ENCODE data around the gene SEMA4D. TPM values are rescaled to one million over a fixed set of nuclear protein-coding genes. Genes with fewer than 3 reads are reported as not detected.

SEMA4D gene
- total and polyA plus RNA-seq, 2 donors from 2014 or later, result 18.9 to 147 TPM

- H3K27me3 ChIP-seq (ENCODE audit: control insufficient read depth, insufficient read depth, low read length), result no peaks in the 10 kb centered on the region
- no peak for TF ChIP-seq CTCF (IDR thresholded peaks at IDR 0.05; ENCODE audit: borderline replicate concordance, extremely low read depth, insufficient read depth)
- peak overlapping the region in 1 of 2 donors; percentile 23 for H3K27ac ChIP-seq (ENCODE audit: low read depth in 2 of 2, low read length in 2 of 2)
- intact Hi-C loops (cut with DNase I), result no loop called here
- peak overlapping the region in 1 of 3 donors; percentile 20 for H3K4me3 ChIP-seq (ENCODE audit: low read length in 3 of 3)
- FAIRE-seq (no peak), DNase-seq (no peak)
- no peak overlapping the region for H3K9ac ChIP-seq (ENCODE audit: low read length in 3 of 3)
- H3K4me1 ChIP-seq (ENCODE audit: control insufficient read depth in 2 of 3, insufficient read depth in 2 of 3, low read depth in 1 of 3, low read length in 3 of 3), result peaks cover 11 to 31% (median 19%) of the 10 kb centered on the region in 3 donors
- peaks cover 0 to 4% (median 0%) of the 10 kb centered on the region in 3 donors for H3K36me3 ChIP-seq (ENCODE audit: control insufficient read depth in 2 of 3, insufficient read depth in 3 of 3, low read length in 3 of 3)
- no peaks in the 10 kb centered on the region for H3K9me3 ChIP-seq (ENCODE audit: control insufficient read depth in 2 of 3, insufficient read depth in 1 of 3, low read length in 3 of 3)
These were observed 9.8 kb downstream of the SEMA4D start for GRCh38 chr9:89488131-89488530.

GRCh38 chr9:89486681-89487080 lies 11.2 kb downstream of the SEMA4D start:
- no peaks in the 10 kb centered on the region for H3K9me3 ChIP-seq (ENCODE audit: control insufficient read depth in 2 of 3, insufficient read depth in 1 of 3, low read length in 3 of 3)
- H3K36me3 ChIP-seq (ENCODE audit: control insufficient read depth in 2 of 3, insufficient read depth in 3 of 3, low read length in 3 of 3), result peaks cover 0 to 4% (median 0%) of the 10 kb centered on the region in 3 donors
- no peak overlapping the region for H3K4me3 ChIP-seq (ENCODE audit: low read length in 3 of 3)
- intact Hi-C loops (cut with DNase I), result no loop called here
- H3K27me3 ChIP-seq (ENCODE audit: control insufficient read depth, insufficient read depth, low read length), result no peaks in the 10 kb centered on the region
- DNase-seq, result no peak
- no peak for FAIRE-seq
- no peak for TF ChIP-seq CTCF (IDR thresholded peaks at IDR 0.05; ENCODE audit: borderline replicate concordance, extremely low read depth, insufficient read depth)
- H3K27ac ChIP-seq (ENCODE audit: low read depth in 2 of 2, low read length in 2 of 2), result no peak overlapping the region
- no peak overlapping the region for H3K9ac ChIP-seq (ENCODE audit: low read length in 3 of 3)
- H3K4me1 ChIP-seq (ENCODE audit: control insufficient read depth in 2 of 3, insufficient read depth in 2 of 3, low read depth in 1 of 3, low read length in 3 of 3), result peaks cover 11 to 40% (median 27%) of the 10 kb centered on the region in 3 donors

GRCh38 chr9:89484475-89485404 lies 13.2 kb downstream of the SEMA4D start:
- Histone ChIP-seq H3K4me1 (ENCODE audit: control insufficient read depth in 2 of 3, insufficient read depth in 2 of 3, low read depth in 1 of 3, low read length in 3 of 3) (peaks cover 11 to 38% (median 27%) of the 10 kb centered on the region in 3 donors), H3K27ac (ENCODE audit: low read depth in 2 of 2, low read length in 2 of 2) (peak overlapping the region; percentile 73 to 77), H3K27me3 (ENCODE audit: control insufficient read depth, insufficient read depth, low read length) (no peaks in the 10 kb centered on the region), H3K4me3 (ENCODE audit: low read length in 3 of 3) (peak overlapping the region in 2 of 3 donors; percentile 10 to 28), H3K9me3 (ENCODE audit: control insufficient read depth in 2 of 3, insufficient read depth in 1 of 3, low read length in 3 of 3) (no peaks in the 10 kb centered on the region), H3K36me3 (ENCODE audit: control insufficient read depth in 2 of 3, insufficient read depth in 3 of 3, low read length in 3 of 3) (peaks cover 0 to 4% (median 0%) of the 10 kb centered on the region in 3 donors), H3K9ac (ENCODE audit: low read length in 3 of 3) (peak overlapping the region in 2 of 3 donors; percentile 7 to 41)
- intact Hi-C loops (cut with DNase I), result no loop called here
- peak in 2 of 5 donors; percentile 53 to 71 for DNase-seq
- peak; percentile 62 for FAIRE-seq
- TF ChIP-seq CTCF (IDR thresholded peaks at IDR 0.05; ENCODE audit: borderline replicate concordance, extremely low read depth, insufficient read depth), result no peak

All from kidney (tissue), 14 donors.